PC-3 (cell line): ENCODE results near the gene IFI27L1. TPM values are rescaled to one million over a fixed set of nuclear protein-coding genes. Genes with fewer than 3 reads are reported as not detected.

ENCODE experiments used
- ATAC-seq: fragments of 200-7000 bp; cut with Tn5 transposase; 2 replicates; pipeline ENCODE4 v1.9.1; 2020; ENCODE audit warnings: mild to moderate bottlenecking, moderate library complexity
- BruUV-seq: library from RNA; stranded (reverse); fragments of 400-500 nt; replicated peaks from 2 replicates; lab custom pipeline; 2021; lab: Mats Ljungman, UMichigan
- CTCF ChIA-PET: fragments of 300-600 bp; sonication (Branson Sonifier 250); formaldehyde crosslinking; loops from one replicate; lab custom pipeline; 2022; ENCODE audit warnings: antibody characterized with exemption; lab: Charles Lee
- POLR2A ChIA-PET: fragments of 300-600 bp; sonication (Branson Sonifier 250); formaldehyde crosslinking; loops from one replicate; lab custom pipeline; 2022; ENCODE audit warnings: antibody characterized with exemption; ENCODE audit not compliant: unreplicated experiment; lab: Charles Lee
- DNase-seq: peaks from one replicate; pipeline ENCODE4 v3.0.0-alpha.2; 2015
- H2AFZ ChIP-seq: fragments of 300-600 bp; sonication (generic); 2 replicates; pipeline ENCODE4 v1.6.0; 2016; ENCODE audit warnings: antibody characterized with exemption, low read length
- H3F3A ChIP-seq: fragments of 300-600 bp; sonication (generic); one replicate; pipeline ENCODE4 v1.6.0; 2017; ENCODE audit warnings: antibody characterized with exemption, low read length, control low read depth, mild to moderate bottlenecking; ENCODE audit not compliant: unreplicated experiment
- H3K27ac ChIP-seq: fragments of 300-600 bp; sonication (generic); 2 replicates; pipeline ENCODE4 v1.5.1; 2016; ENCODE audit warnings: mild to moderate bottlenecking, low read length
- H3K27me3 ChIP-seq: fragments of 300-600 bp; sonication (generic); 2 replicates; pipeline ENCODE4 v1.6.1; 2016; ENCODE audit warnings: low read length, mixed read lengths
- H3K36me3 ChIP-seq: fragments of 300-600 bp; sonication (generic); 2 replicates; pipeline ENCODE4 v1.6.1; 2016; ENCODE audit warnings: low read depth, mixed run types, low read length, mixed read lengths
- H3K4me1 ChIP-seq: fragments of 300-600 bp; sonication (generic); 2 replicates; pipeline ENCODE4 v1.5.1; 2016; ENCODE audit warnings: low read length; ENCODE audit not compliant: insufficient read depth
- H3K4me2 ChIP-seq: fragments of 300-600 bp; sonication (generic); 2 replicates; pipeline ENCODE4 v1.6.0; 2016; ENCODE audit warnings: low read length
- H3K4me3 ChIP-seq: fragments of 300-600 bp; sonication (generic); 2 replicates; pipeline ENCODE4 v1.5.1; 2016; ENCODE audit warnings: mild to moderate bottlenecking, low read length, mixed read lengths
- H3K79me2 ChIP-seq: fragments of 300-600 bp; sonication (generic); 2 replicates; pipeline ENCODE4 v1.6.1; 2017; ENCODE audit warnings: low read length, mixed read lengths
- H3K9ac ChIP-seq: fragments of 300-600 bp; sonication (generic); 2 replicates; pipeline ENCODE4 v1.6.0; 2016; ENCODE audit warnings: mild to moderate bottlenecking, low read length
- H3K9me2 ChIP-seq: fragments of 300-600 bp; sonication (generic); replicated peaks from 2 replicates; pipeline ENCODE4 v1.6.1; 2016; ENCODE audit warnings: mixed run types, low read length, mixed read lengths
- H3K9me3 ChIP-seq: fragments of 300-600 bp; sonication (generic); 2 replicates; pipeline ENCODE4 v1.6.1; 2016; ENCODE audit warnings: low read length, mixed read lengths
- H4K20me1 ChIP-seq: fragments of 300-600 bp; sonication (generic); 2 replicates; pipeline ENCODE4 v1.6.1; 2016; ENCODE audit warnings: low read length, mixed read lengths
- CTCF ChIP-seq: fragments of 300-600 bp; sonication (generic); conservative IDR thresholded peaks from 2 replicates; pipeline ENCODE4 v1.5.1; 2017; ENCODE audit warnings: antibody characterized with exemption, low read depth, mild to moderate bottlenecking, low read length
- EZH2 ChIP-seq: fragments of 300-600 bp; sonication (generic); IDR thresholded peaks from one replicate; pipeline ENCODE4 v1.6.1; 2017; ENCODE audit warnings: antibody characterized with exemption, mild to moderate bottlenecking, low read length; ENCODE audit not compliant: unreplicated experiment
- EZH2phosphoT487 ChIP-seq: fragments of 300-600 bp; sonication (generic); IDR thresholded peaks from 2 replicates; pipeline ENCODE4 v1.6.1; 2018; ENCODE audit warnings: mild to moderate bottlenecking, antibody characterized with exemption, low read length, borderline replicate concordance
- intact Hi-C: fragments of 100-400 bp; cut with micrococcal nuclease; formaldehyde crosslinking; loops from 2 replicates; pipeline ENCODE4 v1.9.0; 2023
- total RNA-seq: library from RNA; depleted of rRNA; stranded (reverse); fragments of >200 nt; gene quantifications from 2 replicates; pipeline ENCODE4 v1.2.3, GENCODE V29; 2014

The IFI27L1 gene
- total RNA-seq, 1 experiment from 2014 or later = 16.9 TPM

GRCh38 chr14:94075008-94075407 lies 6.1 kb upstream of the IFI27L1 start:
- no peak overlapping the region for H3K27ac ChIP-seq
- peaks cover 28% of the 10 kb centered on the region for H3K4me1 ChIP-seq
- no peak overlapping the region for H3K4me3 ChIP-seq
- no peak overlapping the region for H3K4me2 ChIP-seq
- no peaks in the 10 kb centered on the region for H3K9me2 ChIP-seq
- intact Hi-C loops = no loop called here
- H3K9me3 ChIP-seq = peaks cover 9% of the 10 kb centered on the region; the same call in 1 of the 2 replicates
- peaks cover 100% of the 10 kb centered on the region for H3K79me2 ChIP-seq
- no peaks in the 10 kb centered on the region for H3F3A ChIP-seq
- H4K20me1 ChIP-seq = peaks cover 39% of the 10 kb centered on the region
- H3K36me3 ChIP-seq = peaks cover 61% of the 10 kb centered on the region
- POLR2A ChIA-PET = no interaction called here
- TF ChIP-seq EZH2phosphoT487 = no peak
- no peak for TF ChIP-seq EZH2
- TF ChIP-seq CTCF = no peak
- DNase-seq (no peak), ATAC-seq (no peak)
- H3K9ac ChIP-seq = no peak overlapping the region
- no TSS peak for BruUV-seq
- CTCF ChIA-PET = no interaction called here
- no peak overlapping the region for H2AFZ ChIP-seq
- no peaks in the 10 kb centered on the region for H3K27me3 ChIP-seq

GRCh38 chr14:94077111-94077821 lies 3.8 kb upstream of the IFI27L1 start:
- no TSS peak for BruUV-seq
- H3K36me3 ChIP-seq = peaks cover 59% of the 10 kb centered on the region
- peaks cover 98% of the 10 kb centered on the region for H3K79me2 ChIP-seq
- H3K27ac ChIP-seq = no peak overlapping the region
- no peaks in the 10 kb centered on the region for H3K27me3 ChIP-seq
- ChIA-PET CTCF (no interaction called here), POLR2A (no interaction called here)
- peaks cover 9% of the 10 kb centered on the region; the same call in 1 of the 2 replicates for H3K9me3 ChIP-seq
- no peak overlapping the region for H3K9ac ChIP-seq
- intact Hi-C loops = no loop called here
- peak overlapping the region; percentile 87 for H3K4me2 ChIP-seq
- peaks cover 36% of the 10 kb centered on the region for H3K4me1 ChIP-seq
- H3F3A ChIP-seq = no peaks in the 10 kb centered on the region
- TF ChIP-seq EZH2 = no peak
- no peak for TF ChIP-seq EZH2phosphoT487
- no peak for TF ChIP-seq CTCF
- no peak overlapping the region for H2AFZ ChIP-seq
- H3K9me2 ChIP-seq = no peaks in the 10 kb centered on the region
- no peak for ATAC-seq
- H4K20me1 ChIP-seq = peaks cover 39% of the 10 kb centered on the region
- H3K4me3 ChIP-seq = peak overlapping the region; percentile 92
- no peak for DNase-seq

GRCh38 chr14:94077823-94078222 lies 3.3 kb upstream of the IFI27L1 start:
- intact Hi-C loops = no loop called here
- H4K20me1 ChIP-seq = peaks cover 39% of the 10 kb centered on the region
- H3K36me3 ChIP-seq = peaks cover 57% of the 10 kb centered on the region
- ATAC-seq (no peak), DNase-seq (no peak)
- H3K79me2 ChIP-seq = peaks cover 96% of the 10 kb centered on the region
- H3F3A ChIP-seq = no peaks in the 10 kb centered on the region
- H3K4me1 ChIP-seq = peaks cover 37% of the 10 kb centered on the region
- peak overlapping the region; percentile 87 for H3K4me2 ChIP-seq
- no peak overlapping the region for H2AFZ ChIP-seq
- TF ChIP-seq CTCF = no peak
- POLR2A ChIA-PET = no interaction called here
- H3K9ac ChIP-seq = no peak overlapping the region
- peaks cover 9% of the 10 kb centered on the region; the same call in 1 of the 2 replicates for H3K9me3 ChIP-seq
- H3K4me3 ChIP-seq = peak overlapping the region; percentile 92
- CTCF ChIA-PET = no interaction called here
- BruUV-seq = no TSS peak
- H3K9me2 ChIP-seq = no peaks in the 10 kb centered on the region
- H3K27me3 ChIP-seq = no peaks in the 10 kb centered on the region
- H3K27ac ChIP-seq = no peak overlapping the region
